ENCODE results near the gene FHAD1.
A peak's percentile ranks its signal among the peaks of the same experiment; 100 is the strongest.
"Not testable (repeated sequence)": the region's sequence is repeated elsewhere in the genome, so short reads cannot be mapped to it uniquely, and the experiment has no call there.

The FHAD1 gene

GRCh38 chr1:15277933-15278332 is 30.9 kb downstream of the FHAD1 start:
- no peak for DNase-seq

- no peak for DNase-seq
These were observed 32.7 kb downstream of the FHAD1 start for GRCh38 chr1:15279576-15280230.

GRCh38 chr1:15280416-15280815 is 33.4 kb downstream of the FHAD1 start:
- DNase-seq: no peak

DNA sequence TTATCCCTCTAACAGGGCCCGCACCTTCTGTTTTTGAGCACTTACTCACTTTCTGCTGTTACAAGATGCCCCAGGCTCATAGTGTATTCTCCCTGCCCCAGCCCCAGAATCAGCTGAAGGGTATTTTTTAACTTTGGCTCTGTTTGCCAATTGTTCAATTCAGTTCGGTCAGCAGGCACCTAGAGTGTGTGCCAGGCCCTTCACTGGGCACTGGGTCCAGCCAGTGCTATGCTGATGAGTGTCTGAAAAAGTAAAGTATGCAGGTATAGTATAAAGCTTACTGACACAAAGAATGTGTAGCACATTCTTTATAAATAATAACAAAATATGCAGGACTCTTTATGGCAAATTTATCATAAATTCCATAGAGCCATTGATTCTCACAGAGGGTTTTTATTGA is 35.0 kb downstream of the FHAD1 start:
- DNase-seq: no peak

DNA sequence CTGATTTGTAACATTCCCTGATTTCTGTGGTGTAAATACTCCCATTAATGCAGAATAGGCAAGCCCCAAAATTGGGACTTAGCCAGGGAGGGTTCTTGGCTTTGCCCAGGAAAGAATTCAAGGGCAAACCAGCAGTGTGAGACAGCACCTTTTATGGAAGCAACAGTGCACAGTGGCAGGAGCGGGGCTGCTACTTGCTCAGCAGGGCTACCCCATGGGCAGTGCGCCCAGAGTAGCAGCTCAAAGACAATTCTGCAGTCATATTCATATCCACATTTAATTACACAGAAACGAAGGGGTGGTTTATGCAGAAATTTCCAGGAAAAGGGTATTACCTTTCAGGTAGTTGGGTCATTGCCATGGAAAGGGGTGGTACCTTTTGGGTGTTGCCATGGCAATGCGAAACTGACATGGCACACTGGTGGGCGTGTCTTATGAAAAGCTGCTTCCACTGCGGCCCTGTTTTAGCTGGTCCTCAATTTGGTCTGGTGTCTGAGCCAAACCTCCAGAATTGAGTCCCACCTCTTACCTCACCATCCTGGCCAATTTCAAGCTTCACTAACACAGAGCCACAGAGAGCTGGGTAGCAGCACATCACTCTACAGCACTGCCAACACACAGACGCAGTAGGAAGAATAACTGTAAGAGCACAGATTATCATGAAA is 35.9 kb downstream of the FHAD1 start:
- no peak for DNase-seq

DNA sequence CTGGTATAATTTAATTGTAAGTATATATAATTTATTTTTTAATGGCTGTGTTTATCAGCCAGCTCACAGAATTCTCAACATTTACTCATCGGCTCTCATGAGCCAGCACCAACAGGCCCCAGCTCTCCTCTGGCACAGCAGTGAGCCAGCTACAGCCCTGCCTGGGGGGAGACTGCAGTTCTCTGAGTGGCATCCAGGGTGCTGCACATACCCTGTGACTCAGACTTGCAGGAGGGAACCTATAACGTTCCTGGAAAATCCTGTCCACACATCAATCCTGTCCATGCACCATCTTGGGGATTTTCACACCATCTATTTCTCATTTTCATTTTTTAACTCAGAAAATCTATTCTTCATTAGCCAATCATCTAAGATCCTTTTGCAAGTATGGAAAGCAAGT is 36.5 kb downstream of the FHAD1 start:
- DNase-seq: no peak

GRCh38 chr1:15286452-15286851 is 39.4 kb downstream of the FHAD1 start:
- DNase-seq: no peak

GRCh38 chr1:15287035-15287979 is 40.3 kb downstream of the FHAD1 start:
- no peak for DNase-seq

- DNase-seq: no peak
These were observed 41.3 kb downstream of the FHAD1 start for GRCh38 chr1:15288173-15288926.

DNA sequence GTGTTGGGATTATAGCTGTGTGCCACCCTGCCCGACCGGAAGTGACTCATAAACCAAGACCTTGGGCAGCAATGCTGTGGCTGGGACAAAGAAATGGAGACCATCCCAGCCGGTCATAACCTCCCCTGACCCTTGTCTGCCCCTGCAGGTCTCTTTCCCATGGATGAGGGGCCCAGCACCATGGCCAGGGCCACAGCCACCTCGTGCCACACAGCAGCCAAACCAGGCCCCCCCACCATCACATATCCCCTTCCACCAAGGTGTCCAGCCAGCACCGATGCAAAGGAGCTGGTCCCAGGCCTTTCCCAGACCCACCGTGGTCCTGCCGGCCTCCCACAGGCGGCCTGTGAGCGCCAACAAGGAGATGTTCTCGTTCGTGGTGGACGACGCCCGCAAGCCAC is 42.2 kb downstream of the FHAD1 start:
- DNase-seq: no peak

DNA sequence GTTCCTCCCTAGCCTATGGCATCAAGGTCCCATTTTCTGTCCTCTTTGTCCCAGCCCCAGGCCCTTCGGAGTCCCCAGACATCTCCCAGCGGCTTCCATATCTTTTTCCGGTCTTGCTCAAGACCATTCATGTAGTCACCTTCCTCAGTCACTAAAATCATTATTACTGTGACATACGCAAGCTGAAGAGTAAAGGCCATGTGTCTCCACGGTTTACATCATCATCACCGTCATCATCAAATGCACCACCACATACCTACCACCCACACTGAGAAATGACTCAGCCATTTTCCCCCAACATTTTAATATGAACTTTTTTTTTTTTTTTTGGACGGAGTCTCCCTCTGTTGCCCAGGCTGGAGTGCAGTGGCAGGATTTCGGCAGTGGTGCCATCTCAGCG is 43.4 kb downstream of the FHAD1 start:
- DNase-seq: no peak

- DNase-seq: no peak
These were observed 48.7 kb downstream of the FHAD1 start for GRCh38 chr1:15295696-15296095.

GRCh38 chr1:15296585-15297321 is 49.7 kb downstream of the FHAD1 start:
- DNase-seq: no peak

GRCh38 chr1:15297975-15298374 is 51.0 kb downstream of the FHAD1 start:
- not testable (repeated sequence) for DNase-seq

DNA sequence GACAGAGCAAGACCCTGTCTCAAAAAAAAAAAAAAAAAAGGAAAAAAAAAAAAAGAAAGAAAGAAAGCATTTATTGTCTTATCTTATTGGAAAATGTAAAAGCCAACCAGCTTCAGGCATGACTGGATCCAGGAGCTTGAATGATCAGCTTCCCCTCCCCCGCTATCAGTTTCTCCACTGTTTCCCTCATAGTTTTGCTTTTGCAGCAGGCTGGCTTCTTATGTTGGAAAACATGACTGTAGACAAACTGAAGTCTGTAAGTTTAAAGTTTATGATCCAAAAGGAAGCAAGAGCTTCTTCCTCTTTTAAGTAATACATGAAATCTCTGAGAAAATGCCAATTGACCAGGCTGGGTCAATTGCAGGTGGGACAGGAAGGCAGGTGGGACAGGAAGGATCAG is 52.2 kb downstream of the FHAD1 start:
- no peak for DNase-seq

DNA sequence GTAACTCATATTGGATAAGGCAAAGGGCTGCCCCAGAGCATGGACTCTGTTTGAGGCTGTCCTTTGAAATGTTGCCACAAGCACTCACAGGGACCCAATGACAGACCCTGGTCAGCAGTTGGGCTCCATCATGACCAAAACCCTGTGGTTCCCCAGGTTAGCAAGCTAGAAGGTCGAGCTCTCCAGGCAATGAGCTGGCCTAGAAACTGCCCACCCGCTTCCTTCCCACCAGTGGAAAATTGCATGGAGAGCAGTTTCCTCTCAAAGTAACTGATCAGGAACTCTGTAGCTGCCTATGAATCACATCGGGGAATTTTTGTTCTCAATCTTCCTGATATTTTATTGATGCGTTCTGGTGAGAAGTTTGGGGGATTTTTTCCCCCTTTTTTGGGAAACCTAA is 52.8 kb downstream of the FHAD1 start:
- DNase-seq: no peak

- no peak for DNase-seq
These were observed 56.9 kb downstream of the FHAD1 start for GRCh38 chr1:15303935-15304334.

GRCh38 chr1:15304708-15305467 is 57.9 kb downstream of the FHAD1 start:
- peak in 5 of 6 experiments; percentile 39 to 48 (median 44) for DNase-seq

GRCh38 chr1:15305468-15305770 is 58.4 kb downstream of the FHAD1 start:
- DNase-seq: no peak

DNA sequence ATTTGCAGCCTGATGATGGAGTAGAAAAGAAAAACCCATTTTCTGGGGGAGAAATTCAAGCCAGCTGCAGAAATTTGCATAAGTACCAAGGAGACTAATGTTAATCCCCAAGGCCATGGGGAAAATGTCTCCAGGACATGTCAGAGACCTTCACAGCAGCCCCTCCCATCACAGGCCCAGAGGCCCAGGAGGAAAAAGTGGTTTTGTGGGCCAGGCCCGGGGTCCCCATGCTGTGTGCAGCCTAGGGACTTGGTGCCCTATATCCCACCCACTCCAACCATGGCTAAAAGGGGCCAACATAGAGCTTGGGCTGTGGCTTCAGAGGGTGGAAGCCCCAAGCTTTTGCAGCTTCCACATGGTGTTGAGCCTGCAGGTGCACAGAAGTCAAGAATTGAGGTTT is 59.3 kb downstream of the FHAD1 start:
- not testable (repeated sequence) for DNase-seq

- no peak for DNase-seq
These were observed 61.1 kb downstream of the FHAD1 start for GRCh38 chr1:15308135-15308534.

DNA sequence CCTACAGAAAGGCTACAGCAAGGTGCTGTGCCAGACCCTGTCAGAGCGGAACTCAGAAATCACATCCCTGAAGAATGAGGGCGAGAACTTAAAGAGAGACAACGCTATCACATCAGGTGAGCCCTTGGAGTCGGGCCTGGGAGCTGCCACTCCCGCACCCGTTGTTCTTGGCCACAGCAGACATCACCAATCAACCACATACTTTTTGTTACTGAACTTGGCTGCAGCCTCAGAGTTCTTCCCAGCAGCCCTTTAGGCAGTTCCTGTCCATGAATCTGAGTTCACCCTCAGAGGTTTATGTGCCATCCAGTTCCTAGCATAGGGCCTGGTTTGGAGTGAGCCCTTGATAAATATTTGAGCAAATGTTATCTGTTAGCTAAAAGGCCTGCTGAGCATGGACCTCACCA is 61.6 kb downstream of the FHAD1 start:
- DNase-seq: no peak
